ENCODE data around the gene CXCL6.

Gene CXCL6

DNA sequence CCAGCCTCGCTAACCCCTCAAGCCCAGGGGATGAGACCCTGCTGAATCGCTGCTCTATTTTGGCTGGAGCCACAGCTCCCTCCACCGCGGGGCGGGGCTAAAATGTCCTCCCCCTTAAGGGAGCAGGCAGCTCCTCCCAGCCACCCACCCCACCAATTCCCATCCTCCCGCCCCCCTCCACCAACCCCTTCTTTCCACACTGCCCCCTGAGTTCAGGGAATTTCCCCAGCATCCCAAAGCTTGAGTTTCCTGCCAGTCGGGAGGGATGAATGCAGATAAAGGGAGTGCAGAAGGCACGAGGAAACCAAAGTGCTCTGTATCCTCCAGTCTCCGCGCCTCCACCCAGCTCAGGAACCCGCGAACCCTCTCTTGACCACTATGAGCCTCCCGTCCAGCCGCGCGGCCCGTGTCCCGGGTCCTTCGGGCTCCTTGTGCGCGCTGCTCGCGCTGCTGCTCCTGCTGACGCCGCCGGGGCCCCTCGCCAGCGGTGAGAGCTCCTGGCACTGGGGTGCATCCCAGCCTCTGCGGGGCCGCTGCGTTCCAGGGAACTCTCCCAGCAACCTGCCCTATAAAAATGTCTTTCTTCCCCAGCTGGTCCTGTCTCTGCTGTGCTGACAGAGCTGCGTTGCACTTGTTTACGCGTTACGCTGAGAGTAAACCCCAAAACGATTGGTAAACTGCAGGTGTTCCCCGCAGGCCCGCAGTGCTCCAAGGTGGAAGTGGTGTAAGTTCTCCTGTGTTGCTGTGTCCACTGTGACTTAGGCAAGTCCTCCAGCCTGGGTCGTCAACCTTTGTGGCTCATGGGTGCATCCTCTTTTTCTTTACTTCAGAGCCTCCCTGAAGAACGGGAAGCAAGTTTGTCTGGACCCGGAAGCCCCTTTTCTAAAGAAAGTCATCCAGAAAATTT, at the start of gene CXCL6:
Gene CXCL6 (plus strand): TSS at position 306 of the 907 bp plus-strand sequence. CDS start 73 bp downstream, at position 379.
- no peak for DNase-seq (ENCODE audit: low read depth)

DNA sequence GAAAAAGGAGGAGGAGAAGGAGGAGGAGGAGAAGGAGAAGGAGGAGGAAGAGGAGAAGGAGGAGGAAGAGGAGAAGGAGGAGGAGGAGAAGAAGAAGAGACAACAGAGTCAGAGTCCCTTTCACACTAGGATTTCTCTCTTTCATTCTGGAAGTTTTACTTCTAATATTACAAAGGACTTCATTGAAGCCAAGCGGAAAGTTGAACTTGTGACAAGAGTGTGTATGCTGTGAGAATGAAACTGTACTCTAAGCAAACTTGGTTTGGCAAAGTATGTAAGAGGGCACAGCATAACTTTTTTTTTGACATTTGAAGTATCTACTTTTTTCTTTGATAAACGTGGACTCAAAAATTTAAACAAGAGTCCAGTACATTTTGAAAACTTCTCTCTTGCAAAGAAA, 48.1 kb upstream of the CXCL6 start:
- no peak for DNase-seq (ENCODE audit: low read depth)

DNA sequence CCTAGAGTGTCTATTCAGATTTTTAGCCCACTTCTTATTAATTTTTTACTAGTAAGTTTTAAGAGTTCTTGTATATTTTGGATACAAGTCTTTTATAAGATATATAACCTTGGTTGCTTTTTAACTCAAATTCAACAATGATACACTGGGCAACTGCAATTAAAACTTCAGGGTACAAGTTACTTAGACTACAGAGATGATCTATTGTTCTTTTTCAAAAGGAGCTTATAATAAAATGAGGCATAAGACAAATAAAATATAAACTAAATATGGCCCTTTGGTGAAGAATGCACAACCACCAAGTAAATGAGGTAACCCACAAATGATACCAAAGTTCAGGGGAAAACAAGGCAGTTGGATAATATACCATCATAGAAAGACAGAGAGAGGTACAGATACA, 37.6 kb upstream of the CXCL6 start:
- DNase-seq (ENCODE audit: low read depth), result no peak

DNA sequence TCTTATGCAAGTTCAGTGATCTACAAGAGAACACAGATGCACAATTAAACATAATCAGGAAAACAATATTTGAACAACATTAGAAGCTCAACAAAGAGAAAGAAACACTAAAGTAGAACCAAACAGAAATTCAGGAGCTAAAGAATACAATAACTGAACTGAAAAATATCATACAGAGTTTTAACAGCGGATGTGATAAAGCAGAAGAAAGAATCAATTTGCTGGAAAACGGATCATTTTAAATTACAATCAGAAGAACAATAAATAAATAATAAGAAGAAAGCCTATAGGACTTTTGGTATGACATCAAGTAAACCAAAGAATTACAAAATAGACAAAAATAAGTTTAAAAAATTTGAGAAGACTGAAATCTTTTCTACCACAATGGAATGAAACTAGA, 36.3 kb upstream of the CXCL6 start:
- no peak for DNase-seq (ENCODE audit: low read depth)

DNA sequence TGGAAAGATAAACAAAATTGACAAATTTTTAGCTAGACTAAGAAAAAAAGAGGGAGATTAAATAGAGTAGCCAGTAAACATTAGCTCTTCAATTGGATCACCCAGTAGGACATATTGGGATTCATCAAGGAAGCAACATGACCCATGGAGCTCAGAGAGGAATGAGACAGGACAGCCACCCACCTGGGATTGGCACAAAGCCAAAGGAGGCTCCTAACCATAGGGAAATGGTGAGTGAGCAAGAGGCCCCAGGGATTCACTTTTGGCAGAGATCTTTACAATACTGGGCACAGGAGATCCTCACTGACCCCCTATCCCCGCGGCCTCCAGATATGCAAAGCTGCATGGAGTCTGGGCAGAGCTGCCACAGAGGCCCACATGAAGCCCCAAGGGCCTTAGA, 34.8 kb upstream of the CXCL6 start:
- no peak for DNase-seq (ENCODE audit: low read depth)

DNA sequence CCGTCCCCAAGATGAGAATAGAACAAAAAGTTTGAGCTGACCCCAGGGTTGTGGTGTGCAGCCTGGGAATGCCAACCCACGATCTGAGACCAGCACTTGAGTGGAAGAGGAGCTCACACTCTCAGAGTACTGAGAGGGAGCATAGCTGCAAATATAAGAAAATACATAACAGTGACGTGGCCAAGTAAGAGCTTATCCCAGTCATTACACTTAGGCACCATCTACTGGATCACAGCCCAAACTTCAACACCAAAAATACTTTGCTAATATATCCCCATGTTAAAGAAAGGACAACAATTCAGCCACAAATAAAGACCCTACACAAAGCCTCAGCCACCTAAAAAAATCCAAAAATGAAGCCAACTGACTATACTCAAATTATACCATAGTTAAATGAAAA, 33.3 kb upstream of the CXCL6 start:
- DNase-seq (ENCODE audit: low read depth), result no peak

DNA sequence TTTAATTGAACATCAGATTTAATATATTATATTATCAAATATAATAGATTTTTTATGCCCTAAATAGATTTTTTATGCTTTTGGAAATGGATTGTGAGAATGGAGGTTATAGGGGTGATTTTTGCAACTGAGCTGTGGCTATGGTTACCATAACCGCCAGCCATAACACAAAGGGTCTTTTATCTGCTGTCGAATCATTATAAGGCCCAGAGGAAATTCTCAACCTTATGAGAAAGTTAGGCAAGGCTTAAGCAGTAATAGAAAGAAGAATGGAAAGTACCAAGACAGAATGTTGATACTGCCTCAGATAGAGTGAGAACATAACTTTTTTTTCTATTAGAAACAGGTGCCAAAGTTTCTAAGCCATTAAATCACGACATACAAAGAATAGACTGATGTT, 26.3 kb upstream of the CXCL6 start:
- DNase-seq (ENCODE audit: low read depth), result no peak

DNA sequence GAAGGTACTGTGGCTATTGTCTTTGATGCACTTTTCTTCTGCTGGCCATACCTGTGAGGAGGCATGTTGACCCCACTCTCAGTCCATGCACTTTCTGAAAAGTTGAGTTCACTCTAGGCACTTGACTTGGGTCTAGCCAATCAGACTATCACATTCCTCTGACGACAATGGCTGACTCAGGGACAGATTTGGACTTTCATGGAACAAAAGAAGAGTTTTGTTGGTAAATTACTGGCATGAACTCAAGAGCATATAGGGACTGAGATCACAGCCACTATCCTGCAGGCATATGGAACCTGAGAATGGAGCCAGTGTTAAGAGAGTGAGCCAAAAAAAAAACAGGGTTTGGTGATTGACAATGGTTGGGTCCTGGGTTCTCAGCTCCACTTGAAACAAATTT, 24.6 kb upstream of the CXCL6 start:
- no peak for DNase-seq (ENCODE audit: low read depth)

DNA sequence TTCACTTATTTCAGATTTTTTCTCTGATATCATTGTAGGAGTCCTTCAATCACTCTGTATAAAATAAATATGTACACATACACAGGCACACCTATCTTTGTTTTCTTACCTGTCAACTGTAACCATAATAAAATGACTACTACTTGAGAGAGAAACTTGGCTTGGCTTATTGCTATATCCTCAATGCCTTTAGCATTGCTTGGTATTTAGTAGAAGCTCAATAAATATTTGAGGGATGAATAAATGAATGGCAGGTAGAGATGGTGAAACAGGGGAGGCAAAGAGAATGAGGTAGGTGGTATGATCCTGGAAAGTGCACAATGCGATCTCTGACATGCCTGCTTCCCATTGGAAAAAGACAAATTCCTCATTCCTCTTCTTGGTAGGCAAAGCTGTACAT, 21.8 kb upstream of the CXCL6 start:
- DNase-seq (ENCODE audit: low read depth), result no peak

DNA sequence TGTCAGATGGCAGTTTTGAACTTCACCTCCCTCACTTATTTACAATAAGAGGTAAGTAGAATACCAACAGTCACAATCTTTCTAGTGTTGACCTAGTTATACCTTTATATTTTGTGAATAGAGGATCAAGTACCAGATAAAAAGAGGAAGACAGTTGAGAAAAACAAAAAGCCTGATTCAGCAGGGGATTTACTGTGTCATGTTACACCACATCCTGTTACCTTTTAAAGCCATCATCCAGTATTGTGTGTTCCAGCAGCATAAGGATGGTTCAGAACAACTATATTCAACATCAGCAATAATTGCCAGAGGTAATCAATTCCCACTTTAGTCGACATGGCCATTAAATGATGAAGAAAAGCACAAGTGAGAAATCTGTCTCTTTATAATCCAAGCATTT, 21.3 kb upstream of the CXCL6 start:
- no peak for DNase-seq (ENCODE audit: low read depth)

DNA sequence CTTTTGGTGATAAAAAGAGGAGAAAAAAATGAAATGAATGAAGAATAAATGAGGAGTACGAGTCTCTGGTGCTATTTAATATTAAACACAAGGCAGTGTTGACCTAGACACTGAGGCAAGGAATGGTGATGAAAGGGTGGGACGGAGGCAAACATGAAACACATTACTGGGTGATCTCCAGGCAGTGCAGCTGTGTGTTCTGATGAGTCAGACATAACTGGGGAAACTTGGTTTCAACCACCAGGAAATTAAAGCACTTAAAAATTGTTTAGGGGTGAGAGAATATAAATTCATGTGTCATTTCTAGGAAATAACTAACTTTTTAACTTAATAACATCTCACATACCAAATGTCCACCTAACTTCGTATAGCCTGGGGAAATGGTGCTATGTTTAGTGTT, 19.7 kb upstream of the CXCL6 start:
- peak; percentile 85 for DNase-seq (ENCODE audit: low read depth)

DNA sequence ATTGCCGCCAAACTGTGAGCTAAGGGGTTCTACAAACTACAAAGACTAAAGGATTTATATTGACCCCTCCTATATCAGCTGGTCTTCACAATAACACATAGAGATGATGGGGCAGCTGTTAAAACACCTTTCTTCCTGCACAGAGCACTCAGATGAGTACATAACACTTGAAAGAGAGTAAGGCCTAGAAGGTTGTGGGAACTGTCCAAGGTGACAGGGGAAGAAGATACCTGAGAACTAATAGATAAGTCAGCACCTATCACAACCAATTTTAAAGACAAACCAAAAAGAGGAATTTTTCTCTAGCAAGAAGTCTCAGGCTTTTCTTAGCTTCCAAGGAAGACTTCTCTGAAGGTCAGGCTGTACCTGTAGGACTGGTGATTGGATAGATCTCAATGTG, 19.1 kb upstream of the CXCL6 start:
- no peak for DNase-seq (ENCODE audit: low read depth)

DNA sequence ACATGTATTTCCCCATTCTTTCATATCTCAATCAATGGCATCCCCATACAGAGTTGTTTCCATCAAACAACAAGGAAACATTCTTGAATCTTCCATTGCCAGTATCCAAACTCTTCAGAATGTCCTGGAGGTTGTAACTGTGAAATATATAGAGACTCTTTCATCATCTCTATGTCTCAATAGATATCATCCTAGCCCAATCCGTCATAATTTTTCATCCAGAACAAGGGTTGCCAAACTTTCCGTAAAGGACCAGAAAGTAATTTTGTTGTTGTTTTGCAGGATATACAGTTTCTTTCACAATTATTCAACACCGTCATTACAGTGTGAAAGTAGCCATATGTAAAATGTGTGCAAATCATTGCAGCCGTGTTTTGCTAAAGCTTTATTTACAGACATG, 15.2 kb upstream of the CXCL6 start:
- DNase-seq (ENCODE audit: low read depth), result no peak

DNA sequence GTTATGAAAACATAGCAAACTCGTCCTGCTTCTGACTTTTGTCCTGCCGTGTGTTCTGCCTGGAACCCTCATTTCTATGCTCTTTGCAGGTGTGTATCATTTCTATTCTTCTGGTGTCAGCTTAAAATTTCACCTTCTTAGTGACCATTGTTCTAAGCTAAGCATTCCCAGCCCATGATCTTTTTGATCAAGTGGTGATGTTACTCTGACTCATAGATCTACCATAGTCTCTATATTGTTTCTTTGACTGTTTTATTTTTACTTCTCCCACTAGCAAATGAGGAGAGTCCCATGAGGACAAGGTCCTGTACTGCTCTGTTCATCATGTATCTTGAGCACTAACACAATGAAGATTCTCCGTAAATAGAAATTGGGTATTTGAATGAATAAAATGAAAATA, 14.1 kb upstream of the CXCL6 start:
- no peak for DNase-seq (ENCODE audit: low read depth)

DNA sequence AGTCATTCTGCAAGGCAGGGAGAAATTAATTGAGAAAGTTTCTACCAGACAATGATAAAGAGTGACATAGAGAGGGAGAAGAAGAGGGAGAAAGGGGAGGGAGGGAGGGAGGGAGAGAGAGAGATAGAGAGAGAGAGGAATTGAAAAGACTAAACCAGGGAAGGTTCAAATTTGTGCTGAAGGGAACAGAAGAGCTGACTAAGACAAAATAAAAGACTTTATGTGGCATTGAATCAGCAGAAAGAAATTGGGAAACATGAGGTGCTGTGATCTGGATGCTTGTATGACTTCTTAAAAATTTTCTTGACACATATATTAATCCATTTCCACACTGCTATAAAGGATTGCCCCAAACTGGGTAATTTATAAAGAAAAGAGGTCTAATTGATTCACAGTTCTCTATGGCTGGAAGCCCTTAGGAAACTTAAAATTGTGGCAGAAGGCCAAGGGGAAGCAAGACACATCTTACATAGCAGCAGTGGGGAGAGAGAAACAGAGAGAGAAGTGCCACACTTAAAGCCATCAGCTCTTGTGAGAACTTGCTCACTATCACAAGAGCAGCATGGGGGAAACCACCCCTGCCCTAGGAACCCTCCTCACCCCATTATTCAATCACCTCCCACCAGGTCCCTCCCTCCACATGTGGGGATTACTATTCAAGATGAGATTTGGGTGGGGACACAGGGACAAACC, 13.5 kb upstream of the CXCL6 start:
- no peak for DNase-seq (ENCODE audit: low read depth)

DNA sequence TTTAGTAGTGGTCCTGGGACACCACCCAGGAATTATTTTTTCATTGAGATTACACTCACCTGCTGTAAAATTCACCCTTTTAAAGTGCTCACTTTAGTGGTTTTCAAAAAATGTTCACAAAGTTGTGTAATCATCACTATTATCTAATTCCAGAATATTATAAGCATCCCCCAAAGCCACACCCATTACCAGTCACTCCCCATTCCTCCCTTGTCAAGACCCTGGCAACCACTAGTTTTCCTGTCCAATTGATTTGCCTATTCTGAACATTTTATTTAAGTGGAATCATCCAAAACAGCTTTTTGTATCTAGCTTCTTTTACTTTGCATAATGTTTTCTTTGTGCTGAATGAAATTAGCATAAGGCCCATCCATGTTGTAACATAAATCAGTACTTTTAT, 12.7 kb upstream of the CXCL6 start:
- DNase-seq (ENCODE audit: low read depth), result no peak

DNA sequence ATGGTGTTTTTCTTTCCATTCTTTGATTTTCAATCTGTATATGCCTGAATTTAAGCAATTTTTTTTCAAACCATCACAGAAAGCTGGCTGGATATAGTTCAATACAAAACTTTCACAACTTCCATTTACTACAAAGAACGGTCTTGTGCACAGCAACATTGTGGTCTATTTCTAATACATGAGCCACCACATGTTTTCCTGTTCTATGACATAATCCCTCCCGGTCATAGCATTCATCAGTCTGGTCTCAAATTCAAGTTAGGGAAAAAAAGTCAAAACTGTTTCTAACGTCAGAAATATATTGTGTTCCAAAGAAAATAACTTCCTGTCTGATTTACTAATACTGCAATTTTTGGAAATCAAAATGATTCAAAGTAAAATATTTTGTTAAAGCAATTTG, 7.5 kb upstream of the CXCL6 start:
- peak; percentile 53 for DNase-seq (ENCODE audit: low read depth)

DNA sequence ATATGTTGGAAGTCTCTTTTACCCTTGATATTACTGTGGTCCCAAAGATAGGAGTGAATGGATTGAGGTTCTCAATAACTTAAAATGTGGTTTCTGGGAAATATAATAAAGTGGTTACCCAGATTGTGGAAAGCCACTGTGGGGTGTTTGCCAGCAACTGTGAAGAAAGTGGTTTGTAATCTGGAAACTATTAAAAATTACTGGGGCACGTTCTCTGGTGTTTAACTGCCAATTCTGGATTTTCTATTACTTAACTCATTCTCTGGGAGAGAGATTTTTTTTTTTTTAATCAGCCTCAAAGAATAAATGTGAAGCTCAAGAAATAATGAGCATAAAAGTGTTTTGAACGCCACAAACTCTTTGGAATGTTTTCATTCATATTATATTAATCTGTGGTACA, 4.9 kb upstream of the CXCL6 start:
- DNase-seq (ENCODE audit: low read depth), result no peak

DNA sequence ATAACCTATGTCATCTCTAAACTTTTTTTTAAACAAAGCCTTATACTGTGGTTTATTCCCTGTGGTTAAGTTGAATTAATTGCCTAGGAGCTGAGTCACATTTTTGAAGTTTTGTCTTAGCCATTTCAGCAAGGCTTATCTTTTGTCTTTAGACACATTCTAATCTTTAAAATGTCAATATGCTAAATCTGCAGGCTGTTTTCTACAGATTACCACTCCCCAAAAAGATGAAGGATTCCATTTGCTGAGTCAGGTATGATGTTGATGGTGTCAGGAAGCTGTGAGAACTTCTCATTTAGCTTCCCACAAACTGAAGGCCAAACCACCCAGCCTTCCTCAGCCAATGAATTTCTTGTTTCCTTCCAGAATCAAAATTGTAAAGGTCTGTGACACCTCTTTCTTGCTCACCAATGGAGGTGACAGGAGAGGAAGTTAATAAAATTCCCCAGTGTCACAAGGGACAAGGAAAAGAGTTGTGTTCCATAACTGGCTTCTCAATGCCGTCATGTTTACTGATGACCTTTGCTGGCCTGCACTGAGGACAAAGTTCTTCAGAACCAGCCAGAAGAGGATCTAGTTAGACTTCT, 3.7 kb upstream of the CXCL6 start:
- DNase-seq (ENCODE audit: low read depth), result peak; percentile 31

DNA sequence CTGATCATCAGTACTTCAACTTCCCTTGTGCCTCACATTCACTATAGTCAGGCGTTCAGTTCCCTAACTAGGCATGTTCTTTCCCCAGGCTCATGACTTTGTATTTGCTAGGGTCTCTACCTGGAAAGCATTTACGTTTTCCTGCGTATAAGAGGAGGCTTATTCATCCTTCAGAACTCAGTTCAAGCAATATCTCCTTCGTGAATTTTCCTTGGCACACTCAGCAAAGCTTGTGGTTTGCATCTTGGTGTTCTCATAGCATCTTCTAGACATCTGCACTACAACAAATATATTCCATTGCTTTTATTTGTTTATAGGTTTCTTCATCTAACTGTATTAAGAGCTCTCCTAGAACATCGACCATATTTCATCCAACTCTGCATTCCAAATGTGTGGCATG, 2.6 kb downstream of the CXCL6 start:
- no peak for DNase-seq (ENCODE audit: low read depth)

DNA sequence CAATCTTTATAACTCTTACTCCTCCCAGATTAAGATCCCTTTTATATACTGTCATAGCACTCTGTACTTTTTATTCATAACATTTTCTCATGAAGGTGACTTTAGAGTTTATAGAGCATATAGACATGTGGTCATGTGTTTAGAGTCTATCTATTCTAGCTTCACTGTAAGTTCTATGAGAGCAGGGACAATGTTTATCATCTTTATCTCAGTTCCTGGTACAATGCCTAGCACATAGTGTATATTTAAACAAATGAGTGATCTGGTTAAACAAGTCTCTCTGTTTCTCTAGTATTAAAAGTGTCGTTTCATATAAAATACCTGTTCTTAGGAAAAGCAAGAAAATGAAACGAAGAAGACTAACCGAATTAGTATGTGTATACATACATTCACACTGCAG, 3.2 kb downstream of the CXCL6 start:
- no peak for DNase-seq (ENCODE audit: low read depth)

DNA sequence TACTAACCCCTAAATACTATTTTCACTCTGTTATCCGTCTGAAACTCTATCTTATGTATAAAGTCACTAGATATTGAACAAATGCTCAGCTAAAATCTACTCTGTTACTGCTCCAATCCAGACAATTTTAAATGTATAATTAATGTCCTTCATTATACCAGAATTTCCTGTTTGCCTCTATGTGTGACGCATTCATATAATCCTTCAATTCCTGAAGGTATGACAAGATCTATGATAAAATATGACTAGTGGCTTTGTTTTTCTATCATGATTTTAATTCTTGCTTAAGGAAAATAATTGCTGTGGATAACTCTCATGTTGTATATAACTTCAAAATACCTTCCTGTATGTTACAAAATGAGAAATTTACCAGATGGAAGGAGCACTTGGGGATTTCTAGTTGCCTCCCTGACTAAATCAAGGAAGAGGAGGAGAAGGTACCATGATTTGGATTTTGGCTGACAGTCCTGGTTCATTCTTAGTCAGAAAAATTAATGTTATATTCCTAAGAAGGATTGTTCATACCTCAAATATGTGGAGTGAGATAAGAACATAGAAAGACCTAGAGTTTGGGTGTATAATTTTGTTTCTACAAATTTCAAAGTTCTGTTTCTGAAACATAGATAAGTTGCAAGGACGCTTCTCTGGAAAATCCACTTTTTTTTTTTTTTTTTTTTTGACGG, 4.9 kb downstream of the CXCL6 start:
- no peak for DNase-seq (ENCODE audit: low read depth)

DNA sequence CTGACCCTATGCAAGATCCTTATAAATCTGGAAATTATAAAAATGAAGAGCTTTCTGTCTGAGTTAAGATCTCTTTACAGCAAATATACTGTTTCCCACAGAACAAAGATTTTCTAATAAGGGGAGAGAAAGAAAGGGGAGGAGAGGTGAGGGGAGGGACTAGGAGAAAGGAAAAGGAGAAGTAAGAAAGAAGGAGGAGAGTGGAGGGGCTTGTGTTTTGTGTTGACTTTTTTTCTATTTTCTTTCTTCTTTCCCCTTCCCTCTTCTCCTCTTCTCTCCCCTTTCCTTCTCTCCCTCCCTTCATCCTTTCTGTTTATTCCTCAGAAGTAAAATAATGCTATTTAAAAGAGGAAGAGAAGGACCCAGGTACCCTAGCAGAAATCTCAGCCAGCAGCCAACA, 6.2 kb downstream of the CXCL6 start:
- no peak for DNase-seq (ENCODE audit: low read depth)
